ENCODE measurements around the gene ZNF629. TPM values are rescaled to one million over a fixed set of nuclear protein-coding genes. Genes with fewer than 3 reads are reported as not detected.

The ZNF629 gene
- total and polyA plus RNA-seq, 2 of the 4 experiments (the other 2 are of a cell fraction), result 7.3 to 9.1 TPM

- in situ Hi-C loops (cut with MboI; ENCODE audit: low sequenced_read_pairs), result no loop called here
- ATAC-seq (ENCODE audit: low read depth), result no peak
Observed at GRCh38 chr16:30816769-30817168, 29.8 kb upstream of the ZNF629 start.

More at GRCh38 chr16:30816769-30817168, 29.8 kb upstream of the ZNF629 start:
- no peaks in the 10 kb centered on the region for H4K20me1 ChIP-seq (ENCODE audit: insufficient read depth, low read length)
- H2BK5ac ChIP-seq (ENCODE audit: low read depth, low read length, poor library complexity, severe bottlenecking), result no peak overlapping the region
- no peaks in the 10 kb centered on the region for H3K36me3 ChIP-seq (ENCODE audit: control insufficient read depth, insufficient read depth, low read length)
- H3K56ac ChIP-seq (ENCODE audit: extremely low read depth, insufficient read depth, low read length), result no peak overlapping the region
- H3K79me1 ChIP-seq (ENCODE audit: low read depth in 1 of 2, low read length in 2 of 2), result peaks cover 0 to 7% of the 10 kb centered on the region in 2 experiments; a peak in 1 of 4 replicates
- no peak overlapping the region for H3K27ac ChIP-seq (ENCODE audit: insufficient read depth, low read length)
- TF ChIP-seq RCOR1 (IDR thresholded peaks at IDR 0.05; ENCODE audit: insufficient replicate concordance, low read length) (no peak), MXI1 (IDR thresholded peaks at IDR 0.05; ENCODE audit: borderline replicate concordance, low read depth, low read length) (no peak), CTCF (conservative IDR thresholded peaks at IDR 0.05; ENCODE audit: low read depth, low read length) (no peak), RAD21 (IDR thresholded peaks at IDR 0.05; ENCODE audit: low read length) (no peak), CHD1 (IDR thresholded peaks at IDR 0.05; ENCODE audit: low read depth, low read length) (no peak), FOS (IDR thresholded peaks at IDR 0.05; ENCODE audit: low read depth, low read length) (no peak), SMC3 (IDR thresholded peaks at IDR 0.05; ENCODE audit: low read depth, low read length) (no peak), MAFK (IDR thresholded peaks at IDR 0.05; ENCODE audit: low read depth, low read length) (no peak), CEBPB (IDR thresholded peaks at IDR 0.05; ENCODE audit: low read depth, low read length) (no peak), BHLHE40 (IDR thresholded peaks at IDR 0.05; ENCODE audit: low read depth, low read length) (no peak), NFE2L2 (IDR thresholded peaks at IDR 0.05; ENCODE audit: low read depth, low read length) (no peak), RFX5 (IDR thresholded peaks at IDR 0.05; ENCODE audit: low read depth, low read length) (no peak)
- no TSS peak for BruUV-seq (replicated peaks)
- CTCF ChIA-PET, result no interaction called here
- H2BK20ac ChIP-seq (ENCODE audit: low read depth, low read length), result no peak overlapping the region
- H3K4me2 ChIP-seq (ENCODE audit: low read depth, low read length), result no peak overlapping the region
- H3K27me3 ChIP-seq (ENCODE audit: control insufficient read depth, insufficient read depth, low read length), result no peaks in the 10 kb centered on the region
- no peak overlapping the region for H4K91ac ChIP-seq (ENCODE audit: insufficient read depth, low read depth, low read length)
- intact Hi-C loops (cut with micrococcal nuclease), result no loop called here
- peaks cover 11% of the 10 kb centered on the region; the same call in 1 of the 2 replicates for H3K9me1 ChIP-seq (ENCODE audit: insufficient read depth, low read length)
- H2BK15ac ChIP-seq (ENCODE audit: low read depth, low read length), result no peak overlapping the region
- no peak overlapping the region for H3K9ac ChIP-seq (ENCODE audit: low read depth, low read length)
- H3K4me1 ChIP-seq (ENCODE audit: control insufficient read depth, insufficient read depth, low read length), result peaks cover 3% of the 10 kb centered on the region
- no peak overlapping the region for H3K14ac ChIP-seq (replicated peaks; ENCODE audit: low read depth, low read length)
- no peak for DNase-seq
- no CpG with 5 or more reads among the region's 2 CpGs for WGBS, 2 experiments (ENCODE audit: extremely low coverage in 2 of 2, insufficient read length in 1 of 2)
- POLR2A ChIA-PET (ENCODE audit: unreplicated experiment), result no interaction called here
- no peak overlapping the region for H3K18ac ChIP-seq (ENCODE audit: low read depth, low read length)
- no peak overlapping the region for H3K4ac ChIP-seq (ENCODE audit: low read depth, low read length)
- no peak overlapping the region for H2BK120ac ChIP-seq (ENCODE audit: low read depth, low read length)
- no peak overlapping the region for H3K4me3 ChIP-seq (ENCODE audit: insufficient read depth, low read depth, low read length)
- no peak overlapping the region for H4K5ac ChIP-seq (ENCODE audit: low read depth, low read length)
- no peak overlapping the region for H3K23ac ChIP-seq (ENCODE audit: low read depth, low read length)
- no peak overlapping the region for H4K8ac ChIP-seq (ENCODE audit: low read depth in 2 of 2, low read length in 2 of 2)
- no peaks in the 10 kb centered on the region; the same call in 1 of the 2 replicates for H3K9me3 ChIP-seq (ENCODE audit: control insufficient read depth, insufficient read depth, low read length)
- H2AK9ac ChIP-seq (replicated peaks; ENCODE audit: low read depth, low read length, poor library complexity), result no peak overlapping the region
- no peak overlapping the region for H2AFZ ChIP-seq (replicated peaks; ENCODE audit: low read length, poor library complexity)
- no peak overlapping the region for H2AK5ac ChIP-seq (ENCODE audit: low read depth, low read length)
- dilution Hi-C loops (cut with HindIII; ENCODE audit: low sequenced_read_pairs, unreplicated experiment), result no loop called here

Measured in IMR-90 (cell line).